ENCODE data around the gene SLC26A1.

GRCh38 chr4:1029529-1029928, 36.3 kb upstream of the SLC26A1 start:
- TF ChIP-seq POLR2AphosphoS5 (IDR thresholded peaks at IDR 0.05) (no peak), CTCF (IDR thresholded peaks at IDR 0.05) (no peak)
